GM12864 (cell line): ENCODE results near the gene TBL1XR1.

Experiments used
- DNase-seq: peaks from one replicate; pipeline ENCODE4 v3.0.0-alpha.2; 2011; ENCODE audit warnings: low read depth
- H3K4me3 ChIP-seq: 2 replicates; pipeline ENCODE4 v1.5.1; 2011; ENCODE audit warnings: mild to moderate bottlenecking, low read depth, low read length, control low read depth
- CTCF ChIP-seq: IDR thresholded peaks from 2 replicates; pipeline ENCODE4 v1.5.1; 2011; ENCODE audit warnings: low read depth, mild to moderate bottlenecking, moderate library complexity, low read length, control low read depth, inconsistent platforms; ENCODE audit errors: missing control alignments

Gene TBL1XR1

GRCh38 chr3:177098551-177098950, 98.7 kb downstream of the TBL1XR1 start:
- TF ChIP-seq CTCF, result no peak
- H3K4me3 ChIP-seq, result no peak overlapping the region
- no peak for DNase-seq

DNA sequence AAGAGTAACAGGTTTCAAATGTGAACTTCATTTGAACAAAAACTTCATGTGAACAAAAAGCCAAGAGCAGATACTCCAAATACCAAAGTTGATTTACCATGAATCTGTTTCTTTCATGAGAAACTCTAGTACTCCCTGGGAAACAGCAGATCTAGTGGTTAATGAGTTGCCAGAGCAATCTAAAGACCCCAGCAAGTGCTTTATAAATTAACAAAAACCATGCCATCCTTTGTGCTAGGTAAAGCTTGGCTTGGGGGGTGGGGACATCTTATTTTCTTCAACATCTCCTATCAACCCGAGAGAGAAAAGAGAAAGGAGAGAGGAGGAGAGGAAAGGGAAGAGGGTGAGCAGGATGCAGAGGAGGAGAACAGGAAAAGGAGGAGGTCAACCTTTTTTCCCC, 100.7 kb downstream of the TBL1XR1 start:
- no peak for TF ChIP-seq CTCF
- H3K4me3 ChIP-seq, result no peak overlapping the region
- DNase-seq, result no peak

DNA sequence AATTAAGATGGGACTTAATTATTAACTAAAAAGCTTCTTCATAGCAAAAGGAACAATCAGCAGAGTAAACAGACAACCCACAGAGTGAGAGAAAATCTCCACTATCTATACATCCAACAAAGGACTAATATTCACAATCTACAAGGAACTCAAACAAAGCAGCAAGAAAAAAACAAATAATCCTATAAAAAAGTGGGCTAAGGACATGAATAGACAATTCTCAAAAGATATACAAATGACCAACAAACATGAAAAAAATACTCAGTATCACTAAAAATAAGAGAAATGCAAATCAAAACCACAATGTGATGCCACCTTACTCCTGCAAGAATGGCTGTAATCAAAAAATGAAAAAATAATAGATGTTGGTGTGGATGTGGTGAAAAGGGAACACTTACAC, 103.3 kb downstream of the TBL1XR1 start:
- DNase-seq, result no peak
- TF ChIP-seq CTCF, result no peak
- H3K4me3 ChIP-seq, result no peak overlapping the region

DNA sequence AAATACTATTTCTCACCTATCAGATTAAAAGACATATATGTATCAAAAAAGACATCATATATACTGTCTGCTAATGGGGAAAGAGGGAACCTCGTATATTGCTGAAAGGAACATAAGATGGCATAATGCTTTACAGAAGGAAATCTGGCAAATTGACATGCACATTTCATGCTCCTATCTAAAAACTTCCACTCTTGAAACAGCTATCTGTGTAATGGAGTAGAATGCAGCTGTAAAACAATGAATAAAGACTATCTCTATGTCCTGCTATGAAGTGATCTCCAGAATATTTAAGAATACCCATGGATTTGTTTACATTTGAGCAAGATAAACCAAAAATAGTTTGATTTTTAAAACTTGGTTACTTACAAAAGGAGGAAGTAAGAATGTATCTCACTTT, 107.4 kb downstream of the TBL1XR1 start:
- H3K4me3 ChIP-seq, result no peak overlapping the region
- no peak for TF ChIP-seq CTCF
- DNase-seq, result no peak

DNA sequence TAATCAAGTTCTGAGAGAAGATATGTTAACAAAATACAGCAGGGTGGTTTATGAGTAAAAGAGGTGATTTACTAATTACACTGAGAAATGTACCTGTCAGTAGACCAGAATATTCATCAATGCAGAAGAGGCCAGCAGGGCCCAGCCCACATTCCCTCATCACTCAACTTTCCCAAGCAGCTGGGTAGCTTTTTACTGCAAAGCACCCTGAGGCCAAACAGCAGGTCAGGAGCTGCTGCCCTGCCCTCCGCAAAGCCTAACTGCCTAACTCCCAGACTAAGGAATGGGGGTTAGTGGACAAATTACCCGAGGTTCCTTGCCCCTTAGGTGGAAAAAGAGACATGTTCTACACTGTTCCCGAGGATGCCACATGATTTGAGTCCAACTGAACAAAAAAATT, 108.2 kb downstream of the TBL1XR1 start:
- no peak for DNase-seq
- TF ChIP-seq CTCF, result no peak

DNA sequence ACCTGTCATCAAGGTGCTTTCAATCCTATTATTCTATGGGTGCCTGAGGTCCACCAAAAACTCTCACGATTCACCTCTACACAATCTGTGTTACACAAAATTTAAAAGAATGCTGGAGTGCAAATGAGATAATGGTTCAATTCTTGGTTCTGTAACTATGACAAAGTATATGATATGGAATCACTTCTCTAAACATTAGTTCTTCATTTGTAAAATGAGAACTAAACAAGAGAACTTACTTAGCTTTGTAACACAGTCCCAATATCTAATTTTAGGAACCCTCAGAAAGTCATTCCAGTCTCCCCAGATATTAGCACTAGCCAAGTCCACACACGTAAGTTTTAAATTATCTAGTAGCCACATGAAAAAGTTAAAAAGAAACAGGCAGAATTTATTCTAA, 111.5 kb downstream of the TBL1XR1 start:
- H3K4me3 ChIP-seq, result no peak overlapping the region
- DNase-seq, result no peak
- no peak for TF ChIP-seq CTCF

More for the DNA sequence above, 108.2 kb downstream of the TBL1XR1 start:
- H3K4me3 ChIP-seq, result no peak overlapping the region

GRCh38 chr3:177084616-177085015, 112.7 kb downstream of the TBL1XR1 start:
- no peak overlapping the region for H3K4me3 ChIP-seq
- no peak for DNase-seq
- TF ChIP-seq CTCF, result no peak
